Measurements from ENCODE around the gene WDR4. TPM values are rescaled to one million over a fixed set of nuclear protein-coding genes. Genes with fewer than 3 reads are reported as not detected.
"Not testable (repeated sequence)": the region's sequence is repeated elsewhere in the genome, so short reads cannot be mapped to it uniquely, and the experiment has no call there.

Gene WDR4
- total RNA-seq, 1 donor from 2014 or later = 21.7 TPM

DNA sequence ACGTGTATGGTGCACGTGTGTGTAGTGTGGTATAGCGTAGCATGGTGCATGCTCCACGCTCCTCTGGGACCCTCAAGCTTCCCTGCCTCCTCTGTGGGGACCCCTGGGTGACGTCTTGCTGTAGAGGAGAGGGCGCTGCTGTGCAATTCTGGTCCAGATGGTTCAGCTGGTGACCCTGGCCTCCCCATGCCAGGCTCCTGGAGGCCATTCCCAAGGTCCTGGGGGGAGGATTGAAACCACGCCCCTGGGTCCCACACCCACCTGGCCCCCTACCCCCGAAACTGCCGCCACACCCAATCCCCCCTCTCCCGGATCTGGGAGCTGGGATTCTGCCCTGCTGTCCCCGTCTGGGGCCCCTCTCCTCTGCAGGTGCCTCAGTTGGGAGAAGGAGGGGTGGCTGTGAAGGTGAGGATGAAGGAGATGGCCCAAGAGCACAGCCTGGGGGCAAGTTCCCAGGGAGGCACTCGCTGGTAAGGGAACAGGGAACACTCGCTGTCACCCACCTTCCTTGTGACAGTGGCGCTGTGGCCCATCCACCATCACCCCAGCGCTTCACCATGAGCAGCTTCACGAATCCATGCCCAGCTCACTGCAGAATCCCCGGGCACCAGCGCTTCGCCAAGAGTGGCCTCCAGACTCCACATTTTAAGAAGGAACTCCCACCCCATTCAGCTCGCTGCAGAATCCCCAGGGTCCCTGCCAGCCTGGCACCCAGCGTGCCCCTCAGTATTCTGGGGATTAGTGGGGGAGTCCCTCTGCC is 38.0 kb downstream of the WDR4 start:
- Mint-ChIP-seq H3K27ac (no peak overlapping the region), H3K4me3 (no peak overlapping the region), H3K36me3 (peaks cover 26% of the 10 kb centered on the region), H3K9me3 (no peaks in the 10 kb centered on the region), H3K27me3 (ENCODE audit: low read depth) (no peaks in the 10 kb centered on the region), H3K4me1 (no peaks in the 10 kb centered on the region)
- DNase-seq (ENCODE audit: low spot score in 2 of 2, unreplicated experiment in 2 of 2) = peak in 1 of 2 experiments; percentile 33
- TF ChIP-seq, protein P1, sequence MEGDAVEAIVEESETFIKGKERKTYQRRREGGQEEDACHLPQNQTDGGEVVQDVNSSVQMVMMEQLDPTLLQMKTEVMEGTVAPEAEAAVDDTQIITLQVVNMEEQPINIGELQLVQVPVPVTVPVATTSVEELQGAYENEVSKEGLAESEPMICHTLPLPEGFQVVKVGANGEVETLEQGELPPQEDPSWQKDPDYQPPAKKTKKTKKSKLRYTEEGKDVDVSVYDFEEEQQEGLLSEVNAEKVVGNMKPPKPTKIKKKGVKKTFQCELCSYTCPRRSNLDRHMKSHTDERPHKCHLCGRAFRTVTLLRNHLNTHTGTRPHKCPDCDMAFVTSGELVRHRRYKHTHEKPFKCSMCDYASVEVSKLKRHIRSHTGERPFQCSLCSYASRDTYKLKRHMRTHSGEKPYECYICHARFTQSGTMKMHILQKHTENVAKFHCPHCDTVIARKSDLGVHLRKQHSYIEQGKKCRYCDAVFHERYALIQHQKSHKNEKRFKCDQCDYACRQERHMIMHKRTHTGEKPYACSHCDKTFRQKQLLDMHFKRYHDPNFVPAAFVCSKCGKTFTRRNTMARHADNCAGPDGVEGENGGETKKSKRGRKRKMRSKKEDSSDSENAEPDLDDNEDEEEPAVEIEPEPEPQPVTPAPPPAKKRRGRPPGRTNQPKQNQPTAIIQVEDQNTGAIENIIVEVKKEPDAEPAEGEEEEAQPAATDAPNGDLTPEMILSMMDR (IDR thresholded peaks at IDR 0.05; ENCODE audit: unreplicated experiment) = no peak

DNA sequence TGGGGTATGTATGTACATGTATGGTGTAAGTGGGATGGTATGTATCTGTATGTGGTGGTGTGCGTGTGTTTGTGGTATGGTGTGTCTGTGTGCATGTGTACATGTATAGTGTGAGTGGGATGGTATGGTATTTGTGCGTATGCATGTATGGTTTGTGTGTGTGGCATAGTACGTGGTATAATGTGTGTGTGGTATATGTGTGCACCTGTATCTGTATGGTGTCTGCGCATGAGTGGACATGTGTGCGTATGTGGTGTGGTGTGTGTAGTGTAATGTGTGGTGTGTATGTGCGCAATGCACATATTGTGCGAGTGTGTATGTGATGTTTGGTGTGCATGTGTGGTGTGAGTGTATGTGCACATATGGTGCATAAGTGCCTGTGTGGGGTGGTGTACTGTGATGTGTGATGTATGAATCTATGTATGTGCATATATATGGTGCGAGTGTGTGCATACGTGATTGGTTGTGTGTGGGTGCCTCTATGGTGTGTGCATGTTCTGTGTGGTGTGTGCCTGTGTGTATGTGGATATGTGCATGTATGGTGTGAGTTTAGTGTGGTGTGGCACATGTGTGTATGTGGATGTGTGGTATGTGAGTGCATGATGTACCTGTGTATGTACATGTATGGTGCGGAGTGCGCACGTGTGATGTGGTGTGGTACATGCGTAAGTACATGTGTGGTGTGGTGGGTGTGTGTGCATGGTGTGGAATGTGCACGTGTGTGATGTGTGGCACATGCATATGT is 38.8 kb downstream of the WDR4 start:
- H3K4me1 Mint-ChIP-seq = no peaks in the 10 kb centered on the region
- TF ChIP-seq, protein P1 (IDR thresholded peaks at IDR 0.05; ENCODE audit: unreplicated experiment) = no peak
- no peak overlapping the region for H3K27ac Mint-ChIP-seq
- peak in 1 of 2 experiments; percentile 26 for DNase-seq (ENCODE audit: low spot score in 2 of 2, unreplicated experiment in 2 of 2)
- no peak overlapping the region for H3K4me3 Mint-ChIP-seq
- peaks cover 23% of the 10 kb centered on the region for H3K36me3 Mint-ChIP-seq
- no peaks in the 10 kb centered on the region for H3K27me3 Mint-ChIP-seq (ENCODE audit: low read depth)
- H3K9me3 Mint-ChIP-seq = no peaks in the 10 kb centered on the region

DNA sequence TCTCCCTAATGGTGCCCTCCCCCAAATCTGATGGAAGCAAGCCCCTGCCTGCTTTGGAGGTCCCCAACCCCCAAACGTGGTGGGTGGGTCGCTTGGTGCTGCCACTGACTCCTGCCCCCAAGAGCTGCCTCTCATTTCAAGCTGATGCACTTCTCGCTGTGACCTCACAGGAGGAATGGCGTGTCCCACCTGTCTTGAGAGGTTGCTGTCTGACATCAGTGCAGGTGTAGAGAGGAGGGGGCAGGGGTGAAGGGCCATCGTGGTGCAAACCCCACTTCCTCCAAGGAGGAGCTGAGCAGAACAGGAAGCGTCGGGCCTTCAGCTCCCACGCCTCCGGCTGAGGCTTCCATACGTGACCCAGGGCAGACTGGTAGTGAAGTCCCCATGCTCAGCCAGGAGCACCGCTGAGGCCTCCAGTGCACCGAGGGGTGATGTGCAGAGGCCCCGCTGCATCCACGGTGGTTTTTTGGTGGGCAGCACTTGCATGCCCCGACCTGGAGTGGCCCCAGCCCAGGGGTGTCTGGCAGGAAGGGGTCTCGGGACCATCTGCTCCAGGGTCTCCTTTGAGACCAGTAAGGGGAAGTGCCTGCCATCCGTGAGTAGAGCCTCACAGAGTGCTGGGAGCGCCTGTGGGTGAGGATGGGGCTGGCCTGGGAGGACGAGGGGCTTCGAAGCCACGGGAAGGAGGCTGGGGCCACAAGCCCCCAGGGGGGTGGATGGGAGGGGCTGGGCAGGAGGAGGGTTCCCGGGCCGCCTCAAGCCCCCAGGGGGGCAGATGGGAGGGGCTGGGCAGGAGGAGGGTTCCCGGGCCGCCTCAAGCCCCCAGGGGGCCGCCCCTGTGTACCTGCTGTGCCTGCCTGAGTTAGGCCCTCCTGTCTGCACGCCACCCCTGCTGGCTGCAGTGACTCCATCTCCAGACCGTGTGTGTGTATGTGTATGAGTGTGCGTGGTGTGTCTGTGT is 39.8 kb downstream of the WDR4 start:
- Mint-ChIP-seq H3K4me1 (no peaks in the 10 kb centered on the region), H3K4me3 (no peak overlapping the region), H3K9me3 (no peaks in the 10 kb centered on the region), H3K27ac (no peak overlapping the region), H3K27me3 (ENCODE audit: low read depth) (no peaks in the 10 kb centered on the region), H3K36me3 (peaks cover 17% of the 10 kb centered on the region)
- peak in 1 of 2 experiments; percentile 29 for DNase-seq (ENCODE audit: low spot score in 2 of 2, unreplicated experiment in 2 of 2)
- TF ChIP-seq, protein P1 (IDR thresholded peaks at IDR 0.05; ENCODE audit: unreplicated experiment) = no peak

DNA sequence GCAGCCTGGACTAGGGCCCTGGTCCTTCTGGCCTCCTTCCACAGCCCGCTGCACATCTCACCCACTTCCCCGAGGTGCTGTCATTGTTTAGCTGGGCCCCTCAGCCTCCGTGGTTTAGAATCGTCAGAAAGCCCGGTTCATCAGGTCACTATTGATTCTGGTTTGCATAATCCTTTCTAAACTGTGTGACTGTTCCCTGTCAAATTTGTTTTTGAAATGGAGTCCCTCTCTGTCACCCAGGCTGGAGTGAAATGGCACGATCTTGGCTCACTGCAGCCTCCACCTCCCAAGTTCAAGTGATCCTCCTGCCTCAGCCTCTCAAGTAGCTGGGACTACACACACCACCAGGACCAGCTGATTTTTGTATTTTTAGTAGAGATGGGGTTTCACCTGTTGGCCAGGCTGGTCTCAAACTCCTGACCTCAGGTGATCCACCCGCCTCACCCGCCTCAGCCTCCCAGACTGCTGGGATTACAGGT is 41.1 kb downstream of the WDR4 start:
- H3K27ac Mint-ChIP-seq; H3K4me1 Mint-ChIP-seq; H3K27me3 Mint-ChIP-seq (ENCODE audit: low read depth); H3K9me3 Mint-ChIP-seq; H3K4me3 Mint-ChIP-seq: not testable (repeated sequence)
- peak in 1 of 2 experiments; percentile 25 for DNase-seq (ENCODE audit: low spot score in 2 of 2, unreplicated experiment in 2 of 2)
- H3K36me3 Mint-ChIP-seq = peaks cover 11% of the 10 kb centered on the region

DNA sequence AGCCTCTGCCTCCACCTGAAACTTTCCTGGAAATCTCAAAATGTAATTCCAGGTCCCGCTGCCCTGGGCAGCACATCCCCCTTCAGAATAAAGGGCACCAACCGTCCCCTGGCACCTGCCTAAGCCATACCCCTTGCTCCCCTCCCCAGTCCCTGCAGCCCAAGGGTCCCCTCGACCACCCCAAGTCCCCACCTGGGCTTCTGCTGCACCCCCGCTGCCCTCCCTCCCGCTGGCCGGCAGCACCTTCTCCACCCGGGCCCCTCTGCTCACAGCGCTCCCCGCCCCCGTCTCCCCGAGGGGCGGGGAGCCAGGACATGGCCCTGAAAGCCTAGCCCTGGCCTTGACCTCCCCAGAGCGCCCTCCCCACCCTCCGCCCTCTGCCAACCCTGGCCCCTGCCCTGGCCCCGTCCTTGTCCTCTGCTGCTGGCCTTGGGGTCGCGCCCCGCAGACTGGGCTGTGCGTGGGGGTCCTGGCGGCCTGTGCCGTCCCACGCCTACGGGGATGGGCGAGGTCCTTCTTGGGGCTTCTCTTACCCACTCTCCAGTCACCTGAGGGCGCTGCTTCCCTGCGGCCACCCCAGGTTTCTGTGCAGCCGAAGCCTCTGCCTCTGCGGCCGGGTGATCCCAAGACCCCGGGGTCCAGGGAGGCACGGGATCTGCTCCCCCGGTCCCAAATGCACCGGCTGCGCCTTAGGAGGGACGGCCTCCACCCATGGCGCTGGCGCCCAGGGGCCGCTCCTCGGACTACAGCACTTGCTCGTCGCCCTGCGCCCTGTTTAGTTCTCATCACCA is 41.7 kb downstream of the WDR4 start:
- no peaks in the 10 kb centered on the region for H3K9me3 Mint-ChIP-seq
- TF ChIP-seq, protein P1 (IDR thresholded peaks at IDR 0.05; ENCODE audit: unreplicated experiment) = no peak
- peaks cover 5% of the 10 kb centered on the region for H3K36me3 Mint-ChIP-seq
- H3K4me1 Mint-ChIP-seq = peaks cover 3% of the 10 kb centered on the region
- DNase-seq (ENCODE audit: low spot score in 2 of 2, unreplicated experiment in 2 of 2) = peak in 1 of 2 experiments; percentile 32
- H3K27me3 Mint-ChIP-seq (ENCODE audit: low read depth) = peaks cover 10% of the 10 kb centered on the region
- no peak overlapping the region for H3K27ac Mint-ChIP-seq
- H3K4me3 Mint-ChIP-seq = no peak overlapping the region
